ENCODE measurements around the gene YPEL5. TPM values are rescaled to one million over a fixed set of nuclear protein-coding genes. Genes with fewer than 3 reads are reported as not detected.
A peak's percentile ranks its signal among the peaks of the same experiment; 100 is the strongest.

Gene YPEL5
- total and polyA plus RNA-seq, 2 experiments from 2014 or later: 65.5 to 134 TPM

DNA sequence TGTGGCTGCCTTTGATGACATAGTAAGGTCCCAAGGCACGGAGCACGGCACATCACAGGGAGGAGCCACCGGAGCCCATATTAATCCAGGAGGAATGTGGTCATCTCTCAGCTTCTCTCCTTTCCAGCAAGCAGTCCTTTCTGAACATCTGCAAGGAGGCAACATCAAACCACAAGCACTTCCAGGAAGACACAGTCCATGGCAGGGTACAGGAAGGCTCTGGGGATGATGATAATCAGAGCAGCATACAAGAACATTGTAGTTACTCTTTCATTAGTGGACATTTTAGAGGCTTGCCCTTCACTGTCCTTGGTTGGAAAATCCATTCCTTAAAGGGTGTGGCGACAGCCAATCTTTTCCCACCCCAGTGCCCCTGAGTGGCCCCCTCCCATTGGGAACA is 31.1 kb downstream of the YPEL5 start:
- Histone ChIP-seq H3K4me3 (no peak overlapping the region), H3K27ac (no peak overlapping the region), H3K36me3 (no peaks in the 10 kb centered on the region), H3K27me3 (no peaks in the 10 kb centered on the region), H3K4me1 (ENCODE audit: low read depth) (peaks cover 6% of the 10 kb centered on the region), H3K9me3 (ENCODE audit: low read depth) (no peaks in the 10 kb centered on the region)
- DNase-seq (ENCODE audit: low read depth in 1 of 2, low spot score in 1 of 2): no peak
- TF ChIP-seq, protein P1, sequence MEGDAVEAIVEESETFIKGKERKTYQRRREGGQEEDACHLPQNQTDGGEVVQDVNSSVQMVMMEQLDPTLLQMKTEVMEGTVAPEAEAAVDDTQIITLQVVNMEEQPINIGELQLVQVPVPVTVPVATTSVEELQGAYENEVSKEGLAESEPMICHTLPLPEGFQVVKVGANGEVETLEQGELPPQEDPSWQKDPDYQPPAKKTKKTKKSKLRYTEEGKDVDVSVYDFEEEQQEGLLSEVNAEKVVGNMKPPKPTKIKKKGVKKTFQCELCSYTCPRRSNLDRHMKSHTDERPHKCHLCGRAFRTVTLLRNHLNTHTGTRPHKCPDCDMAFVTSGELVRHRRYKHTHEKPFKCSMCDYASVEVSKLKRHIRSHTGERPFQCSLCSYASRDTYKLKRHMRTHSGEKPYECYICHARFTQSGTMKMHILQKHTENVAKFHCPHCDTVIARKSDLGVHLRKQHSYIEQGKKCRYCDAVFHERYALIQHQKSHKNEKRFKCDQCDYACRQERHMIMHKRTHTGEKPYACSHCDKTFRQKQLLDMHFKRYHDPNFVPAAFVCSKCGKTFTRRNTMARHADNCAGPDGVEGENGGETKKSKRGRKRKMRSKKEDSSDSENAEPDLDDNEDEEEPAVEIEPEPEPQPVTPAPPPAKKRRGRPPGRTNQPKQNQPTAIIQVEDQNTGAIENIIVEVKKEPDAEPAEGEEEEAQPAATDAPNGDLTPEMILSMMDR (IDR thresholded peaks at IDR 0.05; ENCODE audit: low read depth, low read length): no peak

DNA sequence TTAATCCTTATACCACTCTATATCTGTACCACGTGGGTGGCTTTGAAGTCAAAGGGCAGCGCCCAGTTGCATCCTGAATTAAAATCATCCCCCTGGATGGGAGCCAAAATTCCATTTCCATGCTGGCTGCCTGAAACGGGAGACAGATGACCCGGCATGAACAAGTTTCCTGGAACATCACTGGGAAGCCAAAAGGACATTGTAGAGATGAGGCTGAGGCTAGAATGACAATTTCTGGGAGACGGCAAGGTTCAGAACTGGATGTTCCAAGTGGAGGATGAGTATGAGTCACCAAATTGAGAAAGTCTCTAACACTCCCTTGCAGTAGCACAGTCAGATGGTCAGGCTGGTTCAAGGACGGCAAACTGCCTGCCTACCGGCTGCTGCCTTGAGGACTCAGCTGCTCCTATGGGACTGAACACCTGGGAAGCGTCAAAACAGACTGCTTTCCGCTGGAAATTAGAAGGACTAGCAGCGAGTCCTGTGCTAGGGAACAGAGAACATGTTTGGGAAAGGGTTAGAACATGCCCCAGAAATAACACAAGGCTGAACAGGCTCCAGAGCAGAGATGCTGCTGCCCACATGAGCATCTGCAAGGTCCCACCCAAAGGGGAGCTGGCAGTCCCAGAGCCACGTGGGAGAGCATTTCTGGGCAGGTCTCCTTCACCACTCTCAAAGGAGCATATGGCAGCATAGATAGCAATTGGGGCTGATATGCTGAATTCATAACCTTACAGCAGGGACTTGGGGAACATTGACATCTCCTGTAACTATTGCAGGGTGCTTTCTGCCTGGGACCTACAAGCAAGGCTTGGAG is 32.0 kb downstream of the YPEL5 start:
- no peaks in the 10 kb centered on the region for H3K27me3 ChIP-seq
- no peak overlapping the region for H3K27ac ChIP-seq
- H3K36me3 ChIP-seq: no peaks in the 10 kb centered on the region
- H3K4me3 ChIP-seq: no peak overlapping the region
- H3K9me3 ChIP-seq (ENCODE audit: low read depth): no peaks in the 10 kb centered on the region
- TF ChIP-seq, protein P1 (IDR thresholded peaks at IDR 0.05; ENCODE audit: low read depth, low read length): no peak
- peaks cover 6% of the 10 kb centered on the region for H3K4me1 ChIP-seq (ENCODE audit: low read depth)
- peak in 1 of 2 donors; percentile 68 for DNase-seq (ENCODE audit: low read depth in 1 of 2, low spot score in 1 of 2)

DNA sequence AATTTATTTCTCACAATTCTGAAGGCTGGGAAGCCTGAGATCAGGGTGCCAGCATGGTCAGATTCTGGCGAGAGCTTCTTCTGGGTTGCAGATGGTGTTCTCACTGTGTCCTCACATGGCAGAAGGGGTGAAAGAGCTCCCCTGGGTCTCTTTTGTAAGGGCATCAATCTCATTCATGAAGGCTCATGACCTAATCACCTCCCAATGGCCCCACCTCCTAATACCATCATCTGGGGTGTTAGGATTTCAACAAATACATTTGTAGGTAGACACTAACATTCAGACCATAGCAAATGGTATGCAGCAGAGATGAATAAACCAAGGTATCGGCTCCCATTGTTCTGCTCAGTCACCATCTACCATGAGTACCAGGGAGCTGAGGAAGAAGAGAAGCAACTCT is 32.7 kb downstream of the YPEL5 start:
- Histone ChIP-seq H3K27me3 (no peaks in the 10 kb centered on the region), H3K4me1 (ENCODE audit: low read depth) (peaks cover 6% of the 10 kb centered on the region), H3K27ac (no peak overlapping the region), H3K4me3 (no peak overlapping the region), H3K36me3 (no peaks in the 10 kb centered on the region), H3K9me3 (ENCODE audit: low read depth) (no peaks in the 10 kb centered on the region)
- TF ChIP-seq, protein P1 (IDR thresholded peaks at IDR 0.05; ENCODE audit: low read depth, low read length): no peak
- DNase-seq (ENCODE audit: low read depth in 1 of 2, low spot score in 1 of 2): no peak

DNA sequence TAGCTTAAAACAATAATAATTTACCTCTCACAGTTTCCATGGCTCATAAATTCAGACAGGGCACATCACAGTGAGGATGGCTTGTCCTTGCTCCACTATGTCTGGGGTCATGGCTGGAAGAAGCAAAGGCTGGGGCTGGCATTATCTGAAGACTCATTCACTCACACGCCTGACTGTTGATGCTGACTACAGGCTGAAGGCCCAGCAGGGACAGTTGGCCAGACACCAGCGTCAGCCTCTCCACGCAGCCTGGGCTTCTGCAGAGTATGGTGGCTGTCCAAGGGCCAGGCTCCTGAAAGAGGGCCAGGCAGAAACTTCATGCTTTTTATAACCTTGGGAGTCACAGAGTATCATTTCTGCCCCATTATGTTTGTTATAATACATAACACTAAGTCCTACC is 33.4 kb downstream of the YPEL5 start:
- H3K36me3 ChIP-seq: no peaks in the 10 kb centered on the region
- TF ChIP-seq, protein P1 (IDR thresholded peaks at IDR 0.05; ENCODE audit: low read depth, low read length): no peak
- H3K27me3 ChIP-seq: no peaks in the 10 kb centered on the region
- DNase-seq (ENCODE audit: low read depth in 1 of 2, low spot score in 1 of 2): no peak
- no peak overlapping the region for H3K27ac ChIP-seq
- no peak overlapping the region for H3K4me3 ChIP-seq
- peaks cover 6% of the 10 kb centered on the region for H3K4me1 ChIP-seq (ENCODE audit: low read depth)
- H3K9me3 ChIP-seq (ENCODE audit: low read depth): no peaks in the 10 kb centered on the region

DNA sequence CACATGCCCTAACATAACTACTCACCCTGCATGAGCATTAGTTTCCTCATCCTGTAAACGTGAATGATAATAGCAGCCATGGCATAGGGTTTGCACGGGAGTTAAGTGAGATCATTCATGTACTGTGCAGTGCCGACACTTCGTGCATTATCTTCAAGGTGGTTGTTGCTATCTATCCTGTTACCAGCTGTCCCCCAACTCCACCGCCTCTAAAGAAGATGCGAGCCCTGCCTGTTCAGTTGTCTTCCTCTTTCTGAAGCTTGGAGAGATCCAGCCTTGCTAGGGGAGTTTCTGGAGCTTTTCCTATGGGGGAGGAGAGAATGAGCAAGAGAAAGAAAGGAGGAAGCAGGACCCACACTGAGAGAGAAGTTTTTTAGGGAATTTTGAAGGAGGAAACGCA is 34.4 kb downstream of the YPEL5 start:
- H3K9me3 ChIP-seq (ENCODE audit: low read depth): no peaks in the 10 kb centered on the region
- DNase-seq (ENCODE audit: low read depth in 1 of 2, low spot score in 1 of 2): no peak
- no peaks in the 10 kb centered on the region for H3K27me3 ChIP-seq
- peaks cover 6% of the 10 kb centered on the region for H3K4me1 ChIP-seq (ENCODE audit: low read depth)
- TF ChIP-seq, protein P1 (IDR thresholded peaks at IDR 0.05; ENCODE audit: low read depth, low read length): no peak
- no peak overlapping the region for H3K4me3 ChIP-seq
- H3K36me3 ChIP-seq: no peaks in the 10 kb centered on the region
- no peak overlapping the region for H3K27ac ChIP-seq
